NOMO-1 treated with dmso at 0.1 percent for 144 hours (cell line): ENCODE data around the gene CCDC97.
A peak's percentile ranks its signal among the peaks of the same experiment; 100 is the strongest.
"Not testable (repeated sequence)": the region's sequence is repeated elsewhere in the genome, so short reads cannot be mapped to it uniquely, and the experiment has no call there.

Source experiments
- DNase-seq: peaks from one replicate; lab custom pipeline; 2025; ENCODE audit not compliant: unreplicated experiment; lab: John Stamatoyannopoulos, UW

The CCDC97 gene

DNA sequence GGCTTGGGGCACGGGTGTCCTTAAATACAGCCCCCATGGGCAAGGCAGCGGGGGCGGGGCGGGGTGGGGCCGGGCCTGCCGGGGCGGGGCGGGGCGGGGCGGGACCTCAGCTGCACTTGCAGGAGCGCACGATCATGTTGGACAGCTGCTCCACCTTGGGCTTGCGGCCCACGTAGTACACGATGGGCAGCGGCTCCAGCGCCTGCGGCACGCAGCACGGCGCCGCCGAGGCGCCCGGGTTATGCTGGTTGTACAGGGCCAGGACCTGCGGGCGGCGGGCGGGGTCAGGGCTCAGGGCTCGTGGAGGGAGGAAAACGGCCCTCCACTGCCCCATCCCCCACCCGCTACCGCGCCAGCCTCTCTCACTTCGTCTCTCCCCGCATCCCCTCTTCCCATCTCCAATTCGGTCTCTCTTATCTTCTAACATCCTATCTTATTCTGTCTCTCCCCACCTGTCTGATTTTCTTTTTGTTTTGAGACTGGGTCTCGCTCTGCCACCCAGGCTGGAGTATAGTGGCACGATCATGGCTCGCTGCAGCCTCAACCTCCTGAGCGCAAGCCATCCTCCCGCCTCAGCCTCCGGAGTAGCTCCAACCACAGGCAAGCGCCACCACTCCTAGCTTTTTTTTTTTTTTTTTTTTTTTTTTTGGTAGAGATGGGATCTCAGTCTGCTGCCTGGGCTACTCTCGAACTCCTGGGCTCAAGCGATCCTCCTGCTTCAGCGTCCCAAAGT, 21.1 kb downstream of the CCDC97 start:
- DNase-seq, result no peak

GRCh38 chr19:41332000-41332399, 22.0 kb downstream of the CCDC97 start:
- no peak for DNase-seq

- no peak for DNase-seq
Measured at GRCh38 chr19:41332468-41332867, 22.5 kb downstream of the CCDC97 start.

DNA sequence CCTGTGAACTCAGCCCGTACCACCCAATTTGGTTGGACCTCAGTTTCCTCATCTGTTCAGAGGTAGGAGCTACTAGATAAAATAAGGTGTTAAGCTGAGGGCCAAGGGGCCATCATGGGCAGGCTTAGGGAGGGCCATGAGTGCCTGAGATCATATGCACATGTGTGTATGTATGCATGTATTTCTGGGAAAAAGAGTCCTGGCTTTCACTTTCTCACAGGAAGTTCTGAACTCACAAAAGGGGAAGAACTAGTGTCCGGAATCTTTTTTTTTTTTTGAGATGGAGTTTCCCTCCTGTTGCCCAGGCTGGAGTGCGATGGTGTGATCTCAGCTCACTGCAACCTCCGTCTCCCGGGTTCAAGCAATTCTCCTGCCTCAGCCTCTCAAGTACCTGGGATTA, 24.8 kb downstream of the CCDC97 start:
- DNase-seq, result peak; percentile 26

DNA sequence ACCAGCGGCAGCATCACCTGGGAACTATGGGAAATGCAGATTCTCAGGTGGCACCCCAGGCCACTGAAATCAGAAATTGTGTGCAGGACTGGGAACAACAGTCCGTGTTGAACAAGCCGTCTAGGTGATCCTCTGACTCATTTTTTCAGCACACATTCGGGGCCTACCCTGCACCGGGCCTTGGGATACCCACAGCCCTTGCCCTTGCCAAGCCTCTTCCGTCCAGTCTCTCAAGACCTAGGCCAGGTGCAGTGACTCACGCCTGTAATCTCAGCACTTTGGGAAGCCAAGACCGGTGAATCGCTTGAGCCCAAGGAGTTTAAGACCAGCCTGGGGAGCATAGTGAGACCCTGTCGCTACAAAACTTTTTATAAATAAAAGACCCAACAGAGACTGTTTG, 25.5 kb downstream of the CCDC97 start:
- DNase-seq, result no peak

DNA sequence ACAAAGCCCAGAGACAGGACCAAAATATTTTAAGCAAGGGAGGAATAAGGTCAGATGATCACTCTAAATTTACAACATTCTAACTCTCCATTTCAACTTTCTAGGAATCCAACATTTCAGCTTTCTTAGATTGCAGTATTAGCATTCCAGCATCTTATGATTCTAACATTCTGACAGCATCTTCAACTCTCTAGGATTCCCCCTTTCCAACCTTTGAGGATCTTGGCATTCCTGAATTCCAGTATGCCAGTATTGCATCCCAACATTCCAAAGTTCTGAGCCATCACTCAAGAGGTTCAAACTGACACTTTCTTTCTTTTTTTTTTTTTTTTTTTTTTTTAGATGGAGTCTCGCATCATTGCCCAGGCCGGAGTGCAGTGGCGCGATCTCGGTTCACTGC, 30.0 kb downstream of the CCDC97 start:
- no peak for DNase-seq

GRCh38 chr19:41341669-41342490, 31.9 kb downstream of the CCDC97 start:
- no peak for DNase-seq

GRCh38 chr19:41344162-41344561, 34.2 kb downstream of the CCDC97 start:
- DNase-seq, result no peak

GRCh38 chr19:41346916-41347315, 36.9 kb downstream of the CCDC97 start:
- not testable (repeated sequence) for DNase-seq

DNA sequence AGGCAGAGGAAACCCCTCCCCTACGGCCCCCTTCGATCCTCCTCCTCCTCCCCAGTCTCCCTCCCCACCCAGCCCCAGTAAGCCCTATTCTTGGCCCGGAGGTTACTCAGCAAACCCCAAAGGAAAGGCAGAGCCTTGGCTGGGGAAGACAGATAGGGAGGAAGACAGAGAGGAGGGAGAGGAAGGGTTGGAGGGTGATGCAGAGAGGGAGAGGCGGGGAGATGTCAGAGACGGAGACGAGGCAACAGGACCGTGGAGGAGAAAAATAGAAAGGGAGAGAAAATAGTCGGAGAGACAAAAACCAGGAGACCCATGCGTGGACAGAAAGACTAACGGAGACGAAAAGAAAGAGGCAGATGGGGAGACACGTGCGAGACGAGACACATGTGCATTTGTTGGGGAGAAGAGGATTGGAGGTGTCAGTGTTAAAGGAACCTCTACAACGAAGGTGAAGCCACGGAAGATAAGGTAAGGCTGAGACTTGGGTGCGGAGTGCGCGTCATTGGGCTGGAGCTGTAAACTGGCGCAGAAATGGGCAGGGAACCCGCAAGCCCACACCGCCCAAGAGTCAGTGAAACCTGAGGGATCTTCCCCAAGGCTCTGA, 40.9 kb downstream of the CCDC97 start:
- DNase-seq, result no peak

GRCh38 chr19:41351339-41352245, 41.6 kb downstream of the CCDC97 start:
- DNase-seq, result peak; percentile 59

GRCh38 chr19:41352279-41352608, 42.3 kb downstream of the CCDC97 start:
- no peak for DNase-seq

GRCh38 chr19:41352609-41353465, 42.9 kb downstream of the CCDC97 start:
- peak; percentile 77 for DNase-seq

DNA sequence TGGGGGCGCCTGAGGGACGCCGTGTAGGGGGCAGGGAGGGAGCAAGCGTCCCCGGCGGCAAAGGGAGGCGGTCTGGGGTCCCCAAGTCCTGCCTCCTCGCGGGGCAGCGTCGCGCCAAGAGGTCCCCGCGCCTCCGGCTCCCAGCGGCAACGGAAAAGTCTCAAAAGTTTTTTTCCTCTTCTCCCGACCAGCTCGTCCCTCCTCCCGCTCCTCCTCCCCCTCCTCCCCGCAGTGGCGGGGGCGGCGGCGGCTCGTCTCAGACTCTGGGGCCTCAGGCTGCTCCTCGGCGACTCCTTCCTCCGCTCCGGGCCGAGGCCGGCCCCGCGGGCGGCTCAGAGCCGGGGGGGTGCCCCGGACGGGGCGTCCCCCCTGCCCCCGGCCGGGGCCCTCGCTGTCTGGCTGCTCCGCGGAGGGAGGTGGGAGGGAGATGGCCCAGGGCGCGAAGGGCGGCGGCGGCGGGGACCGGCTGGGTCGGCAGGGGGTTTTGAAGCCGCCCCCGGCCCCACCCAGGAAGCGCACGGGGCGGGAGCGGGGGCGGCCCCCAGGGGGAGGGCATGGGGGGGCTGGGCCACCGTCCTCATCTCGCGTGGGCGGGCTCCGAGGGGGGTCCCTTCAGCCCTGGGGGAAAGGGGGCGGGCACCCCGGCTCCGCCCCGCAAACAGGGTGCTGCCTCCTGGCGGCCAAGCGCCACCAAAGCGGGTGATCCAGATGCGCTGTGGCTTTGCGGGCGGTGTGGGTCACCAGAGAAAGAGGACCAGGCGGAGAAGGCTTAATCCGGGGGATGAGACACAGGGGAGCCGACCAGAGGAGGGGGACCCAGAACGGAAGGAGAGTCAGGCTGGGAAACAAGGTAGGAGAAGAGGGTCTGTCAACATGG, 43.7 kb downstream of the CCDC97 start, which contains the start of gene TGFB1:
TSS of gene TGFB1 (minus strand) at position 457 of the 877 bp plus-strand sequence. CDS start 878 bp downstream, outside the sequence.
- DNase-seq, result peak; percentile 81

- no peak for DNase-seq
Measured at GRCh38 chr19:41354343-41354953, 44.5 kb downstream of the CCDC97 start.

DNA sequence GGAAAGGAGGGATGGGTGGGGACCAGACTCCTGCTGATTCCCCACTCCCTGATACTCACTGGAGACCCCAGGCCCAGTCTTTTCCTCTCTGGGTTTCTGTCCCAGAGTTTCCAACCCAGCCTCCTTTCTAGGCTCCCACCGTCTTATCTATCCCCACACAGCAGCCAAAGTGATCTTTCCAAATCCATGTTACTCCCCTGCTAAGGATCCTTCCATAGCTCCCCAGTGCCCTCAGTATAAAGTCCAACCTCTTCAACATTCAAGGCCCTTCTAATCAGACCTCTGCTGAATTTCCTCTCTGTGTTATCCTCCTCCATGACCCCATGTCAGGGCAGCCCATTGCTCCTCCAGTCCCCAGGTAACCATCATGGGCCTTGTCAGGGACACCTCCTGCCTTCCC, 45.1 kb downstream of the CCDC97 start:
- DNase-seq, result no peak

GRCh38 chr19:41355802-41356201, 45.8 kb downstream of the CCDC97 start:
- no peak for DNase-seq

DNA sequence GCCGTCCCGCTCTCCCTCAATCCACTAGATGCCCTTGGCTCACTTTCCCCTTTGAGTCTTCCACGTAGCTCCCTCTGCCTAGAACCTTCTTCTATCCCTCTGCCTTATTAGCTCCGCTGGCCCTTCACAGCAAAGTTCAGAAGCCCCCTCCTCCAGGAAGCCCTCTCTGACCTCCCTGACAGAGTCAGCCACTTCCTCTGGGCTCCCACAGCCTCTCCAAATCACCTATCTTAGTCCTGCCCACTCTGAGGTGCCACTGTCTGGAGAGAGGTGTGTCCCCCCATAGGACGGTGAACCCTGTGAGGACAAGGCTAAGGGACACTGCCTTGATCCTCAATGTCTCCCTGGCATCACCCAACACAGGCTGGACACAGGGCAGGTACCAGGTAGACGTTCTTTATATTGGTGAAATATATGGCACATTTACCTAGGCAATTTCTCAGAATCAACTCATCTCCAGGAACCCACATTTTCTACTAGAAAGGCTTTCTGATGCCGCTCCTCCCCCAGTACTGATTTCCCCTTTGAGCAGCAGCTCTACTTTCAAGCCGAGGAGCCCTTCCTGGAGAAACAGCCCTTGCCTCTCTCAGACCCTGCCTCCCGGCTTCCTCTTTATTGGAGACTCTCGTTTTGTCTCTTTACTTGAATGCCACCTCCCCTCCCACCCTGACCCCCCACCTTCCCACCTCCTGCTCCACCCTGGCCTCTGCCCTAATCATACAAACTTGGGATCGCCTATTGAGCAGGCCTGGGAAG, 47.2 kb downstream of the CCDC97 start:
- DNase-seq, result no peak
